GM12878 (cell line): ENCODE measurements around the gene WHAMM. TPM values are rescaled to one million over a fixed set of nuclear protein-coding genes. Genes with fewer than 3 reads are reported as not detected.

ENCODE experiments used
- ATAC-seq: fragments of 200-7000 bp; cut with Tn5 transposase; 3 replicates; pipeline ENCODE4 v1.9.1; 2020; ENCODE audit warnings: mild to moderate bottlenecking, moderate library complexity
- BruUV-seq: library from RNA; stranded (reverse); fragments of 400-500 nt; replicated peaks from 2 replicates; lab custom pipeline; 2021; lab: Mats Ljungman, UMichigan
- CTCF ChIA-PET: fragments of 300-600 bp; sonication (Branson Sonifier 250); formaldehyde crosslinking; extraction: SDS; loops from one replicate; lab custom pipeline; 2021; ENCODE audit warnings: inconsistent platforms; lab: Yijun Ruan, JAX
- POLR2A ChIA-PET: fragments of 350-600 bp; formaldehyde crosslinking; extraction: SDS; loops from one replicate; lab custom pipeline; 2021; ENCODE audit warnings: inconsistent platforms; lab: Charles Lee
- RAD21 ChIA-PET: fragments of 300-600 bp; sonication (Branson Sonifier 250); formaldehyde crosslinking; loops from one replicate; lab custom pipeline; 2023; ENCODE audit warnings: antibody characterized with exemption; ENCODE audit not compliant: unreplicated experiment; lab: Charles Lee
- SMC1A ChIA-PET: fragments of 300-600 bp; sonication (Branson Sonifier 250); formaldehyde crosslinking; loops from one replicate; lab custom pipeline; 2023; ENCODE audit not compliant: unreplicated experiment, uncharacterized antibody; lab: Charles Lee
- DNase-seq: peaks from one replicate; pipeline ENCODE4 v3.0.0-alpha.2; 2011; ENCODE audit warnings: low read depth, low spot score
- FAIRE-seq: peaks from 3 replicates; lab custom pipeline; 2011; peaks lifted over from hg19 to GRCh38; lab: Jason Lieb, UNC
- H2AFZ ChIP-seq: 2 replicates; pipeline ENCODE4 v1.6.0; 2011; ENCODE audit warnings: low read depth, low read length, control low read depth; ENCODE audit not compliant: control insufficient read depth
- H3K27ac ChIP-seq: 2 replicates; pipeline ENCODE4 v1.5.1; 2011; ENCODE audit warnings: control low read depth; ENCODE audit not compliant: control insufficient read depth, insufficient read depth
- H3K27me3 ChIP-seq, 2 experiments: replicated peaks in 1 of 2; 2 replicates each; pipeline versions ENCODE4 v1.6.0 to v1.6.1; 2011; ENCODE audit warnings: low read length in 1 of 2; ENCODE audit not compliant: control insufficient read depth in 2 of 2, insufficient read depth in 2 of 2
- H3K36me3 ChIP-seq, 2 experiments: 2 replicates each; pipeline ENCODE4 v1.5.1; 2011; ENCODE audit warnings: low read length in 1 of 2; ENCODE audit not compliant: control insufficient read depth in 2 of 2, insufficient read depth in 2 of 2
- H3K4me1 ChIP-seq: 2 replicates; pipeline ENCODE4 v1.6.1; 2011; ENCODE audit warnings: mild to moderate bottlenecking, low read length, moderate library complexity, mixed read lengths; ENCODE audit not compliant: control insufficient read depth, insufficient read depth
- H3K4me2 ChIP-seq: 2 replicates; pipeline ENCODE4 v1.6.0; 2011; ENCODE audit warnings: control low read depth; ENCODE audit not compliant: control insufficient read depth, insufficient read depth
- H3K4me3 ChIP-seq: fragments of 200-600 bp; sonication (generic); 2 replicates; pipeline ENCODE4 v1.5.1; 2016
- H3K79me2 ChIP-seq: 2 replicates; pipeline ENCODE4 v1.6.0; 2011; ENCODE audit warnings: low read length; ENCODE audit not compliant: control insufficient read depth, insufficient read depth
- H3K9ac ChIP-seq: 2 replicates; pipeline ENCODE4 v1.8.0; 2011; ENCODE audit warnings: low read length, control low read depth, mixed read lengths; ENCODE audit not compliant: control insufficient read depth, insufficient read depth
- H3K9me3 ChIP-seq: replicated peaks from 3 replicates; pipeline ENCODE4 v1.5.1; 2011; ENCODE audit warnings: mild to moderate bottlenecking, low read length; ENCODE audit not compliant: control insufficient read depth, insufficient read depth
- H4K20me1 ChIP-seq: 2 replicates; pipeline ENCODE4 v1.6.0; 2011; ENCODE audit not compliant: control insufficient read depth, insufficient read depth
- ATF3 ChIP-seq: IDR thresholded peaks from 2 replicates; pipeline ENCODE4 v1.6.1; 2011; ENCODE audit warnings: low read depth, mild to moderate bottlenecking, low read length, moderate library complexity, borderline replicate concordance; ENCODE audit errors: extremely low read depth
- BCL11A ChIP-seq: IDR thresholded peaks from 2 replicates; pipeline ENCODE4 v1.6.1; 2011; ENCODE audit warnings: low read depth, low read length
- BCLAF1 ChIP-seq: fragments of 450-650 bp; IDR thresholded peaks from 2 replicates; pipeline ENCODE4 v1.6.1; 2017; ENCODE audit warnings: antibody characterized with exemption, mild to moderate bottlenecking, moderate library complexity
- E4F1 ChIP-seq: fragments of 450-650 bp; IDR thresholded peaks from 2 replicates; pipeline ENCODE4 v1.6.1; 2018; ENCODE audit warnings: borderline replicate concordance, mild to moderate bottlenecking; ENCODE audit not compliant: partially characterized antibody
- HSF1 ChIP-seq: fragments of 150-350 bp; IDR thresholded peaks from 2 replicates; pipeline ENCODE4 v1.6.1; 2014; ENCODE audit warnings: mild to moderate bottlenecking, low read depth, low read length
- MYB ChIP-seq: fragments of 150-350 bp; IDR thresholded peaks from 2 replicates; pipeline ENCODE4 v1.6.1; 2014; ENCODE audit warnings: mild to moderate bottlenecking, low read depth, low read length, borderline replicate concordance
- POLR2AphosphoS2 ChIP-seq: IDR thresholded peaks from 2 replicates; pipeline ENCODE4 v1.6.1; 2011; ENCODE audit warnings: low read depth, mild to moderate bottlenecking, low read length, improper control_type of control experiment, moderate library complexity
- TCF12 ChIP-seq: IDR thresholded peaks from 2 replicates; pipeline ENCODE4 v1.6.1; 2011; ENCODE audit warnings: low read depth, mild to moderate bottlenecking, low read length
- USF2 ChIP-seq: IDR thresholded peaks from 2 replicates; pipeline ENCODE4 v1.6.1; 2011; ENCODE audit warnings: low read depth, low read length, improper control_type of control experiment, borderline replicate concordance
- ZNF592 ChIP-seq: fragments of 450-650 bp; IDR thresholded peaks from 2 replicates; pipeline ENCODE4 v1.6.1; 2017; ENCODE audit warnings: mild to moderate bottlenecking, moderate library complexity
- WGBS: methylation state at CpG from one replicate; pipeline ENCODE4 v1.1.6; 2016; ENCODE audit warnings: low lambda C conversion rate; ENCODE audit not compliant: insufficient replicate concordance, insufficient coverage; ENCODE audit errors: missing lambda C conversion rate; 5-methylcytosine and 5-hydroxymethylcytosine counted together
- in situ Hi-C: fragments of 300-500 bp; cut with MboI; formaldehyde crosslinking; loops from 9 replicates; pipeline ENCODE4 v1.14.3; 2018; ENCODE audit warnings: mixed read lengths
- intact Hi-C: fragments of 100-400 bp; cut with micrococcal nuclease; formaldehyde crosslinking; loops from one replicate; pipeline ENCODE4 v1.14.2; 2022; ENCODE audit not compliant: unreplicated experiment
- polyA plus RNA-seq, 11 experiments: library from polyadenylated mRNA; depleted of rRNA in 4 of 11; unstranded in 6 of 11; stranded (reverse) in 5 of 11; fragments of >200 nt; fragmentation: Nextera tagmentation in 4 of 11; fragmentation: Illumina TruSeq in 1 of 11; extraction: Ambion mirVana in 4 of 11; extraction: Trizol in 1 of 11; gene quantifications; 1 replicate in 1 of 11; 2 replicates in 10 of 11; pipeline versions ENCODE4 v1.2.1 to v1.2.3, GENCODE V29; 2011 to 2016; ENCODE audit warnings: inconsistent platforms in 2 of 11, missing spikeins in 2 of 11, low read depth in 1 of 11
- total RNA-seq, 4 experiments: library from RNA; depleted of rRNA in 3 of 4; stranded (reverse); fragments of >200 nt in 3 of 4; fragmentation: Illumina TruSeq in 1 of 4; extraction: Trizol in 1 of 4; gene quantifications; 2 replicates each; pipeline versions ENCODE4 v1.2.1 to v1.2.3, GENCODE V29; 2013 to 2021

Gene WHAMM
- total and polyA plus RNA-seq, 10 of the 15 experiments (the other 5 are each of a cell fraction or from before 2014, with no cell fraction given) = 0.87 to 6.7 (median 2.5) TPM

GRCh38 chr15:82850731-82851130 lies 41.3 kb downstream of the WHAMM start:
- BruUV-seq = no TSS peak
- in situ Hi-C loops = no loop called here
- no peak overlapping the region for H3K9ac ChIP-seq
- no peak for TF ChIP-seq POLR2AphosphoS2
- TF ChIP-seq E4F1 = no peak
- TF ChIP-seq USF2 = no peak
- no peak for TF ChIP-seq BCL11A
- TF ChIP-seq MYB = no peak
- TF ChIP-seq HSF1 = no peak
- TF ChIP-seq TCF12 = no peak
- no peak for TF ChIP-seq BCLAF1
- TF ChIP-seq ZNF592 = no peak
- no peak for TF ChIP-seq ATF3

More at GRCh38 chr15:82850731-82851130, 41.3 kb downstream of the WHAMM start:
- POLR2A ChIA-PET = no interaction called here
- no peak overlapping the region for H3K4me2 ChIP-seq
- no peaks in the 10 kb centered on the region for H3K36me3 ChIP-seq
- no peak overlapping the region for H3K4me3 ChIP-seq
- FAIRE-seq (no peak), ATAC-seq (no peak), DNase-seq (no peak)
- RAD21 ChIA-PET = interaction anchor here (1.4 kb wide), 1 partner anchor 149 kb away, joined by 3 read pairs; no protein-coding TSS in a partner anchor
- 61% methylated on average over 5 of the region's 7 CpGs for WGBS
- no peaks in the 10 kb centered on the region for H3K4me1 ChIP-seq
- H3K9me3 ChIP-seq = no peaks in the 10 kb centered on the region
- H3K27me3 ChIP-seq = peaks cover 0 to 2% of the 10 kb centered on the region in 2 experiments; a peak in 1 of 4 replicates
- intact Hi-C loops = no loop called here
- SMC1A ChIA-PET = interaction anchor here (0.7 to 2.3 kb wide), 3 partner anchors 92 to 149 kb away, joined by 3 to 16 read pairs (median 11); partner anchors contain the start of gene RAMAC
- H3K27ac ChIP-seq = no peak overlapping the region
- no peaks in the 10 kb centered on the region for H4K20me1 ChIP-seq
- no peak overlapping the region for H2AFZ ChIP-seq
- CTCF ChIA-PET = interaction anchor here (1.0 to 4.8 kb wide), 4 partner anchors 18 to 150 kb away, joined by 3 to 43 read pairs (median 4); partner anchors contain the start of gene RAMAC
- no peaks in the 10 kb centered on the region for H3K79me2 ChIP-seq
